ENCODE data around the gene RGS6. TPM values are rescaled to one million over a fixed set of nuclear protein-coding genes. Genes with fewer than 3 reads are reported as not detected.

Gene RGS6
- total RNA-seq, 1 experiment from 2014 or later, result not detected

GRCh38 chr14:72513965-72514659 lies 581.9 kb downstream of the RGS6 start:
- no TSS peak for BruUV-seq (replicated peaks)
- no peaks in the 10 kb centered on the region for H3K9me3 Mint-ChIP-seq (ENCODE audit: low read depth, unreplicated experiment)
- intact Hi-C loops (cut with micrococcal nuclease; ENCODE audit: unreplicated experiment), result loop anchor here (1.0 kb wide), 1 partner anchor 434 kb away; no protein-coding TSS in a partner anchor
- CTCF ChIA-PET, result interaction anchor here (0.7 to 2.4 kb wide), 16 partner anchors 14 to 622 kb away, joined by 3 to 22 read pairs (median 5); partner anchors contain the start of genes DCAF4, DPF3 and PSEN1
- peak; percentile 28 for DNase-seq
- no peaks in the 10 kb centered on the region for H3K4me1 Mint-ChIP-seq (ENCODE audit: low read depth, unreplicated experiment)
- H3K27ac Mint-ChIP-seq (ENCODE audit: unreplicated experiment), result no peak overlapping the region
- no peaks in the 10 kb centered on the region for H3K36me3 Mint-ChIP-seq (ENCODE audit: insufficient read depth, unreplicated experiment)
- H3K27me3 Mint-ChIP-seq (ENCODE audit: unreplicated experiment), result peaks cover 33% of the 10 kb centered on the region
- no peak overlapping the region for H3K4me3 Mint-ChIP-seq (ENCODE audit: low read depth, unreplicated experiment)
- TF ChIP-seq, protein P1, sequence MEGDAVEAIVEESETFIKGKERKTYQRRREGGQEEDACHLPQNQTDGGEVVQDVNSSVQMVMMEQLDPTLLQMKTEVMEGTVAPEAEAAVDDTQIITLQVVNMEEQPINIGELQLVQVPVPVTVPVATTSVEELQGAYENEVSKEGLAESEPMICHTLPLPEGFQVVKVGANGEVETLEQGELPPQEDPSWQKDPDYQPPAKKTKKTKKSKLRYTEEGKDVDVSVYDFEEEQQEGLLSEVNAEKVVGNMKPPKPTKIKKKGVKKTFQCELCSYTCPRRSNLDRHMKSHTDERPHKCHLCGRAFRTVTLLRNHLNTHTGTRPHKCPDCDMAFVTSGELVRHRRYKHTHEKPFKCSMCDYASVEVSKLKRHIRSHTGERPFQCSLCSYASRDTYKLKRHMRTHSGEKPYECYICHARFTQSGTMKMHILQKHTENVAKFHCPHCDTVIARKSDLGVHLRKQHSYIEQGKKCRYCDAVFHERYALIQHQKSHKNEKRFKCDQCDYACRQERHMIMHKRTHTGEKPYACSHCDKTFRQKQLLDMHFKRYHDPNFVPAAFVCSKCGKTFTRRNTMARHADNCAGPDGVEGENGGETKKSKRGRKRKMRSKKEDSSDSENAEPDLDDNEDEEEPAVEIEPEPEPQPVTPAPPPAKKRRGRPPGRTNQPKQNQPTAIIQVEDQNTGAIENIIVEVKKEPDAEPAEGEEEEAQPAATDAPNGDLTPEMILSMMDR (IDR thresholded peaks at IDR 0.05; ENCODE audit: unreplicated experiment), result peak; percentile 66

- intact Hi-C loops (cut with micrococcal nuclease; ENCODE audit: unreplicated experiment), result loop anchor here (1.0 to 5.0 kb wide), 2 partner anchors 268 to 434 kb away; no protein-coding TSS in a partner anchor
- no peak for DNase-seq
- Mint-ChIP-seq H3K9me3 (ENCODE audit: low read depth, unreplicated experiment) (no peaks in the 10 kb centered on the region), H3K27ac (ENCODE audit: unreplicated experiment) (no peak overlapping the region), H3K4me3 (ENCODE audit: low read depth, unreplicated experiment) (no peak overlapping the region), H3K27me3 (ENCODE audit: unreplicated experiment) (peaks cover 30% of the 10 kb centered on the region), H3K36me3 (ENCODE audit: insufficient read depth, unreplicated experiment) (no peaks in the 10 kb centered on the region), H3K4me1 (ENCODE audit: low read depth, unreplicated experiment) (no peaks in the 10 kb centered on the region)
- CTCF ChIA-PET, result interaction anchor here (0.7 to 2.4 kb wide), 13 partner anchors 14 to 622 kb away, joined by 3 to 22 read pairs (median 5); partner anchors contain the start of genes DCAF4, DPF3 and PSEN1
- TF ChIP-seq, protein P1 (IDR thresholded peaks at IDR 0.05; ENCODE audit: unreplicated experiment), result no peak
- no TSS peak for BruUV-seq (replicated peaks)
Measured at GRCh38 chr14:72514660-72515025, 582.4 kb downstream of the RGS6 start.

- BruUV-seq (replicated peaks), result no TSS peak
- Mint-ChIP-seq H3K27me3 (ENCODE audit: unreplicated experiment) (peaks cover 16% of the 10 kb centered on the region), H3K4me1 (ENCODE audit: low read depth, unreplicated experiment) (no peaks in the 10 kb centered on the region), H3K36me3 (ENCODE audit: insufficient read depth, unreplicated experiment) (no peaks in the 10 kb centered on the region), H3K27ac (ENCODE audit: unreplicated experiment) (no peak overlapping the region), H3K4me3 (ENCODE audit: low read depth, unreplicated experiment) (no peak overlapping the region), H3K9me3 (ENCODE audit: low read depth, unreplicated experiment) (no peaks in the 10 kb centered on the region)
- intact Hi-C loops (cut with micrococcal nuclease; ENCODE audit: unreplicated experiment), result loop anchor here (5.0 kb wide), 1 partner anchor 266 kb away; no protein-coding TSS in a partner anchor
- CTCF ChIA-PET, result interaction anchor here (0.6 to 3.2 kb wide), 5 partner anchors 29 to 432 kb away, joined by 4 to 15 read pairs (median 7); no protein-coding TSS in a partner anchor
- peak; percentile 35 for DNase-seq
- TF ChIP-seq, protein P1 (IDR thresholded peaks at IDR 0.05; ENCODE audit: unreplicated experiment), result no peak
Measured at GRCh38 chr14:72515779-72516770, 583.8 kb downstream of the RGS6 start.
